GM04504 (cell line): Measurements from ENCODE around the gene PLXNA4.

Source experiments
- DNase-seq: peaks from one replicate; pipeline ENCODE4 v3.0.0-alpha.2; 2012; ENCODE audit warnings: low read depth

Gene PLXNA4

GRCh38 chr7:132562690-132563089 lies 13.6 kb downstream of the PLXNA4 start:
- DNase-seq, result no peak

GRCh38 chr7:132561763-132562162 lies 14.5 kb downstream of the PLXNA4 start:
- no peak for DNase-seq

- no peak for DNase-seq
These were observed 15.3 kb downstream of the PLXNA4 start for GRCh38 chr7:132560825-132561529.

GRCh38 chr7:132560105-132560504 lies 16.2 kb downstream of the PLXNA4 start:
- no peak for DNase-seq

DNA sequence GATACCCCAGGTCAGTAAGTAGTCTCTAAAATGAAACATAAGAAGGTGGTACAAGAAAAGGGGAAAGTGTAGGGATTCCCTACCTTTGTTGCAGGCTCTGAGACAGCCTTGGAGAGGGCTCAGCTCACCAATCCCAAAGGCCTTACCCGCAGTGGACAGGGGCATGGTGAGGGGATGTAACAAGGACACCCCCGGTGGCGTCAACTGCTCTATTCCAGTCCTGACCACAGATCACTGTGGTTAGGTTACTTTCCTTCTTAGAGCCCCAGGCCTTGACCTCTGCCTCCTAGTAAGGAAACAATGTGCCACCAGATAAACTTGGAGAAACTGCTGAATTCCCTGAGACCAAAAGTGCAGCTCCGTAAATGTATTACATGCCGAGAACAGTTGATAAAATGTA lies 17.5 kb downstream of the PLXNA4 start:
- DNase-seq, result no peak

DNA sequence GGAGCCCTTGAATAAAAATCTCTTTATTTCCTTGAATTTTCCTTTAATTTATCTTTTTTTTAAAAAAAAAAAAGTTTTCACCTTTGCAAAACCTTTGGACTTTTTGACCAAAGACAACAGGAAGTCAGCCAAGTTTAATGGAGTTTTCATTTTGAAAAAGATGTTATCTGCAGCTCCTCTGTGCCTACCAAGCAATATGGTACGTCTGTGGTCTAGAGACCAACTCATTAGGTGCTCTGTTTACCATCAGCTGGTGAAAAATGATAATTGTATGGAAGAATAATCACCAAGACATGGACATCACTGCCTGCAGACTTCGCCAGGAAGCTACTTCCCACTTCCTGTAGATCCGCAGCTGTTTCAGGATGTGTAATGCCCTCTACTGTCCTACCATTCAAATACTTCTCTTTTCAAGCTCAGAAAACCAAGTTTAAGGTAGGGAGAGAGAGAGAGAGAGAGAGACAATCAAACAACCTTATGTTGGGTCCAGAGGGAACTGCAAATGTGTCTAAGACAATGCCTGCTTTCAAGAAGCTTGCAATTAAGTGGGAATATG lies 18.7 kb downstream of the PLXNA4 start:
- DNase-seq, result no peak

DNA sequence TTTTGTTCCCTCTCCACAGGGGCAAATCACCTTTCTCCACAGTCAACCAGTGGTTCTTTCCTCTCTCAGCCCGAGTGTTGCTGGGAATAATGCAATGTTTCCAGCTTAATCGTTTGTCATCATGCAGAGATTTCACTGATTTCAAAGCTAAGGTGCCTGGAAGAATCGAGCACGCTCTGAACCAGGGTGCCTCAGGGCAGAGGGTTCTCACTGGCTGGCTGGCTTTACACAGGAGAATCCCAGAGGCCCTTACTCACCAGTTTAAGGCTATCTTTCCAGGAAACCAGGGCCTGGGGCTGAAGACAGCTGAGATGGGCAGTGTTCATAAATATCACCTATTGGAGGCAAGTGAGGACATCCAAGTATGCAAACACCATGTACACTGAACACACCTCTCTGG lies 21.8 kb downstream of the PLXNA4 start:
- DNase-seq, result no peak

- DNase-seq, result no peak
These were observed 23.2 kb downstream of the PLXNA4 start for GRCh38 chr7:132553031-132553430.

GRCh38 chr7:132551886-132552285 lies 24.4 kb downstream of the PLXNA4 start:
- no peak for DNase-seq

DNA sequence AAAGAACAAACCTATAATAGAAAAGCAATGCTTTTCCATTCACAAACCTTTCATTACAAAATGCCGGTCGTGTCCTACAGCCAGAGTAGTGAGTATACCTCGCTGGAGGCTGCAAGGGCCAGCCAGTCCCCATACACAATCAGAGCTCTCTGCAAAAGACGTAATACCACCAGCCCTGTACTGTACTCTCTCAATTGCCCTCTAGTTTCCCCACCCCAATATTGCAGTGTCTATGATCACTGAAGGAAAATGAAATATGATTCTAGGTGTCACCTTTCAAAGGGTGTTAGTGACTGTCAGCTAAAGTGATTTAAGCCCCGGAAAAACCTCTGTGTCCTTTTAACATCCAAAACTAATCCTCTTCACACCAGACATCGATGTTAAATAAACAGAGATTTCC lies 24.8 kb downstream of the PLXNA4 start:
- no peak for DNase-seq

DNA sequence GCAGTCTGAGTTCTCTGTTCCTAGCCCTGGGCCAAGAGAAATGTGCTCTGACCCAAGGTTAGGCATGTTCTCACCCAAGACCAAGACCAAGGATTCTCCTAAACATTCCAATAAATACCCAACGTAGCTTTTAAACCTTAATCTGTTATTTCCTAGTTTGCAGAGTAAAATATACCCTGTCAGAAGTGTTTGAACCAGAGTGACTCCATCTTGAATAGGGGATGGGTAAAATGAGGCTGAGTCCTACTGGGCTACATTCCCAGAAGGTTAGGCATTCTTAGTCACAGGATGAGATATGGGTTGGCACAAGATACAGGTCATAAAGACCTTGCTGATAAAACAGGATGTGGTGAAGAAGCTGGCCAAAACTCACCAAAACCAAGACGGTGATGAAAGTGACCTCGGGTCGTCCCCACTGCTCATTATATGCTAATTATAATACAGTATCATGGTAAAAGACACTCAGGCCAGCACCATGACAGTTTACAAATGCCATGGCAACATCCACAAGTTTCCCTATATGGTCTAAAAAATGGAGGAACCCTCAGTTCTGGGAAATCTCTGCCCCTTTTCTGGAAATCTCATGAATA lies 27.7 kb downstream of the PLXNA4 start:
- peak; percentile 61 for DNase-seq

- no peak for DNase-seq
These were observed 28.4 kb downstream of the PLXNA4 start for GRCh38 chr7:132547821-132548220.

- no peak for DNase-seq
These were observed 29.7 kb downstream of the PLXNA4 start for GRCh38 chr7:132546366-132547127.

DNA sequence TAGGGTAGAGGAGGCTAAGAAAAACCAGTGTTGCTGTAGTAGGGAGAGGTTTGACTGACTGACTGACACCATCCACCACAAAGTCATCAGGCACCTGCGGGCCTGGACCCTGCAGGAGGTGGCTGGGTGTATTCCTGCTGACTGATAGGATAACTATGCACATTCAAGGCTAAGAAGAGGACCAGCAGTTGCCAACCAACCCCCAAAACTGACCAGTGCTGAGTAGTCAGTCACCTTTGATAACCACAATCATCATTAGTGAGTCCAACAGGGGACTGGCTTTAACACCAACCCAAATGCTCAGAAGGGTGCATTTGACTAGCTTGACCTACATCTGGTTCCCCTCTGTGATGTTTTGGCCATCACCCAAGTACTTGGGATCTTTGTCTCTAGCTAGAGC lies 30.5 kb downstream of the PLXNA4 start:
- no peak for DNase-seq

GRCh38 chr7:132544999-132545398 lies 31.3 kb downstream of the PLXNA4 start:
- no peak for DNase-seq

DNA sequence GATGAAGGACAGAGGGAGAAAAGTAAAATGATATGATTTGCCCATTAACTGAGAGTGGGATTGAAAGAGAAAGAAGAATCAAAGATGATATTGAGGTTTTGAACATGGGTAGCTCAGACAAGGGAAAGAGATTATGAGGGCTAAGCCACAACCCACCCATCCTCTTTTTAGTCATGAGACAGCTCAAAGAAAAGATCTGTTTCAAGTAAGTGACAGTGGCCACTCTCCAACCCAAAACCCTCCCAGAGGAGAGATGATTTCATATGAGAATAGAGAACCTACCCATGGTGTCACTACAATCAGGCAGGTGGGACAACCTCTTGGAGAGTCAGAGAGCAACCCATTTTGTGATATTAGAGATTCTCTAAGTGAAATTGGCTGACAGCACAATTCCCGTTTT lies 32.2 kb downstream of the PLXNA4 start:
- DNase-seq, result no peak

GRCh38 chr7:132542895-132543294 lies 33.4 kb downstream of the PLXNA4 start:
- DNase-seq, result no peak

DNA sequence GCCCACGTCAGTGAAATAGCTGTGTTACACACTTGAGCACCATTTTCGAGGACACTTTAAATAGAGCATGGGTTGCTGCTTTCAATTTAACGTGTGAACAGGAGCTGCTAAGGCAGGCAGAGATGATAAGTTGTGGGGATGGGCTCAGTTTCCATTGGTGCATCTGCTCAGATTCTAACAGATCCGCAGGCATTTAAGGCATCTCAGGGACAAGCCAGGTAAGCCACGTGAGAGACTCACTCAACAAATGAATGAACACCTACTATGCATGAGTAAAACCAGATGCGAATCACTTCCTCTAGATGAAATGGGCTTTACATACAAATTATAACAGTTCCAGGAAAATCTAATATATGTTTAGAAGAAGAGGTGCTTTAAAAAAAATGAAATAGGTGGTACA lies 34.6 kb downstream of the PLXNA4 start:
- no peak for DNase-seq

GRCh38 chr7:132537456-132538145 lies 38.7 kb downstream of the PLXNA4 start:
- DNase-seq, result no peak

GRCh38 chr7:132536654-132537395 lies 39.4 kb downstream of the PLXNA4 start:
- no peak for DNase-seq

DNA sequence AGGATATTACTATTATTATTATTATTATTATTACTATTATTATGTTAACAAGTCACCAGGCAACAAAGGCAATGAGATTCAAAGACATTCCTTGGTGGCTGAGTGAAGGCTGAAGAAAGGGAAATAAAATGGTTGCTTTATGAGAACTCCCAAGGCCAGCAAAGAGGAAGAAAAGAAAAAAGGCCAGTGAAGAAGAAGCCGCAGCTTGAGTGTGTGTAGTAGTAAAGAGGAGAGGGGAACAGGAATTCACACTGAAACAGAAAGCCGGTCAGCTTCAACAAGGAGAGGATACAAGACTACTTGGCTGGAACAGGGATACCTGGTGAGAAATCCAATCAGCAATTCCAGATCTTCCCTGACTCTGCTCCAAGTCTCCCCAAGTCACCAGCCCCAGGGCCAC lies 42.4 kb downstream of the PLXNA4 start:
- no peak for DNase-seq

GRCh38 chr7:132532281-132532680 lies 44.0 kb downstream of the PLXNA4 start:
- no peak for DNase-seq
